G401.6 (cell line): ENCODE results near the gene BCLAF3.

Experiments used
- FAIRE-seq: peaks from 2 replicates; lab custom pipeline; 2012; peaks lifted over from hg19 to GRCh38; lab: Jason Lieb, UNC

Gene BCLAF3

GRCh38 chrX:19966056-19966455 is 24.8 kb downstream of the BCLAF3 start:
- FAIRE-seq, result no peak

GRCh38 chrX:19964017-19964710 is 26.7 kb downstream of the BCLAF3 start:
- no peak for FAIRE-seq

- FAIRE-seq, result no peak
These were observed 29.9 kb downstream of the BCLAF3 start for GRCh38 chrX:19960913-19961312.

GRCh38 chrX:19958552-19959486 is 32.0 kb downstream of the BCLAF3 start:
- FAIRE-seq, result no peak

- no peak for FAIRE-seq
These were observed 33.9 kb downstream of the BCLAF3 start for GRCh38 chrX:19956923-19957322.

GRCh38 chrX:19956306-19956705 is 34.6 kb downstream of the BCLAF3 start:
- FAIRE-seq, result no peak

- no peak for FAIRE-seq
These were observed 35.6 kb downstream of the BCLAF3 start for GRCh38 chrX:19955306-19955705.

GRCh38 chrX:19954335-19955096 is 36.3 kb downstream of the BCLAF3 start:
- no peak for FAIRE-seq

GRCh38 chrX:19953145-19953544 is 37.7 kb downstream of the BCLAF3 start:
- no peak for FAIRE-seq

- no peak for FAIRE-seq
These were observed 41.5 kb downstream of the BCLAF3 start for GRCh38 chrX:19949340-19949739.

- no peak for FAIRE-seq
These were observed 43.2 kb downstream of the BCLAF3 start for GRCh38 chrX:19947612-19948011.
